Non-pigmented ciliary epithelial cell (primary cell): ENCODE measurements around the gene NAALAD2.

Experiments
- DNase-seq: peaks from one replicate; pipeline ENCODE4 v3.0.0-alpha.2; 2010; ENCODE audit warnings: low read depth

Gene NAALAD2

GRCh38 chr11:90241414-90241813 lies 107.0 kb downstream of the NAALAD2 start:
- DNase-seq = no peak
